GM12878 (cell line): ENCODE data around the gene FOXL1. TPM values are rescaled to one million over a fixed set of nuclear protein-coding genes. Genes with fewer than 3 reads are reported as not detected.

Experiments
- ATAC-seq: fragments of 200-7000 bp; cut with Tn5 transposase; 3 replicates; pipeline ENCODE4 v1.9.1; 2020; ENCODE audit warnings: mild to moderate bottlenecking, moderate library complexity
- BruUV-seq: library from RNA; stranded (reverse); fragments of 400-500 nt; replicated peaks from 2 replicates; lab custom pipeline; 2021; lab: Mats Ljungman, UMichigan
- CTCF ChIA-PET: fragments of 300-600 bp; sonication (Branson Sonifier 250); formaldehyde crosslinking; extraction: SDS; loops from one replicate; lab custom pipeline; 2021; ENCODE audit warnings: inconsistent platforms; lab: Yijun Ruan, JAX
- POLR2A ChIA-PET: fragments of 350-600 bp; formaldehyde crosslinking; extraction: SDS; loops from one replicate; lab custom pipeline; 2021; ENCODE audit warnings: inconsistent platforms; lab: Charles Lee
- RAD21 ChIA-PET: fragments of 300-600 bp; sonication (Branson Sonifier 250); formaldehyde crosslinking; loops from one replicate; lab custom pipeline; 2023; ENCODE audit warnings: antibody characterized with exemption; ENCODE audit not compliant: unreplicated experiment; lab: Charles Lee
- SMC1A ChIA-PET: fragments of 300-600 bp; sonication (Branson Sonifier 250); formaldehyde crosslinking; loops from one replicate; lab custom pipeline; 2023; ENCODE audit not compliant: unreplicated experiment, uncharacterized antibody; lab: Charles Lee
- DNase-seq: peaks from one replicate; pipeline ENCODE4 v3.0.0-alpha.2; 2011; ENCODE audit warnings: low read depth, low spot score
- FAIRE-seq: peaks from 3 replicates; lab custom pipeline; 2011; peaks lifted over from hg19 to GRCh38; lab: Jason Lieb, UNC
- H2AFZ ChIP-seq: 2 replicates; pipeline ENCODE4 v1.6.0; 2011; ENCODE audit warnings: low read depth, low read length, control low read depth; ENCODE audit not compliant: control insufficient read depth
- H3K27ac ChIP-seq: 2 replicates; pipeline ENCODE4 v1.5.1; 2011; ENCODE audit warnings: control low read depth; ENCODE audit not compliant: control insufficient read depth, insufficient read depth
- H3K27me3 ChIP-seq, 2 experiments: replicated peaks in 1 of 2; 2 replicates each; pipeline versions ENCODE4 v1.6.0 to v1.6.1; 2011; ENCODE audit warnings: low read length in 1 of 2; ENCODE audit not compliant: control insufficient read depth in 2 of 2, insufficient read depth in 2 of 2
- H3K36me3 ChIP-seq, 2 experiments: 2 replicates each; pipeline ENCODE4 v1.5.1; 2011; ENCODE audit warnings: low read length in 1 of 2; ENCODE audit not compliant: control insufficient read depth in 2 of 2, insufficient read depth in 2 of 2
- H3K4me1 ChIP-seq: 2 replicates; pipeline ENCODE4 v1.6.1; 2011; ENCODE audit warnings: mild to moderate bottlenecking, low read length, moderate library complexity, mixed read lengths; ENCODE audit not compliant: control insufficient read depth, insufficient read depth
- H3K4me2 ChIP-seq: 2 replicates; pipeline ENCODE4 v1.6.0; 2011; ENCODE audit warnings: control low read depth; ENCODE audit not compliant: control insufficient read depth, insufficient read depth
- H3K4me3 ChIP-seq: fragments of 200-600 bp; sonication (generic); 2 replicates; pipeline ENCODE4 v1.5.1; 2016
- H3K79me2 ChIP-seq: 2 replicates; pipeline ENCODE4 v1.6.0; 2011; ENCODE audit warnings: low read length; ENCODE audit not compliant: control insufficient read depth, insufficient read depth
- H3K9ac ChIP-seq: 2 replicates; pipeline ENCODE4 v1.8.0; 2011; ENCODE audit warnings: low read length, control low read depth, mixed read lengths; ENCODE audit not compliant: control insufficient read depth, insufficient read depth
- H3K9me3 ChIP-seq: replicated peaks from 3 replicates; pipeline ENCODE4 v1.5.1; 2011; ENCODE audit warnings: mild to moderate bottlenecking, low read length; ENCODE audit not compliant: control insufficient read depth, insufficient read depth
- H4K20me1 ChIP-seq: 2 replicates; pipeline ENCODE4 v1.6.0; 2011; ENCODE audit not compliant: control insufficient read depth, insufficient read depth
- ATF2 ChIP-seq: IDR thresholded peaks from 2 replicates; pipeline ENCODE4 v1.6.1; 2012; ENCODE audit warnings: low read length, inconsistent platforms
- CEBPZ ChIP-seq: fragments of 150-350 bp; IDR thresholded peaks from 2 replicates; pipeline ENCODE4 v1.6.1; 2016; ENCODE audit warnings: low read depth, low read length
- CHD4 ChIP-seq: fragments of 200-600 bp; sonication (generic); IDR thresholded peaks from 2 replicates; pipeline ENCODE4 v1.6.1; 2016; ENCODE audit warnings: mild to moderate bottlenecking
- EED ChIP-seq: sonication (generic); IDR thresholded peaks from 2 replicates; pipeline ENCODE4 v1.6.1; 2016; ENCODE audit warnings: antibody characterized with exemption, low read depth
- GATAD2B ChIP-seq: fragments of 450-650 bp; conservative IDR thresholded peaks from 2 replicates; pipeline ENCODE4 v1.6.1; 2017; ENCODE audit warnings: low read depth, mild to moderate bottlenecking, moderate library complexity
- HDAC2 ChIP-seq: fragments of 200-600 bp; sonication (generic); IDR thresholded peaks from 2 replicates; pipeline ENCODE4 v1.6.1; 2017
- JUND ChIP-seq: IDR thresholded peaks from 2 replicates; pipeline ENCODE4 v1.6.1; 2012; ENCODE audit warnings: low read depth, mild to moderate bottlenecking, low read length, improper control_type of control experiment, moderate library complexity
- MEF2A ChIP-seq: IDR thresholded peaks from 2 replicates; pipeline ENCODE4 v1.6.1; 2011; ENCODE audit warnings: low read depth, mild to moderate bottlenecking, low read length, moderate library complexity; ENCODE audit not compliant: insufficient read depth
- MLLT1 ChIP-seq: fragments of 450-650 bp; IDR thresholded peaks from 2 replicates; pipeline ENCODE4 v1.6.1; 2016; ENCODE audit warnings: mild to moderate bottlenecking
- NRF1 ChIP-seq: conservative IDR thresholded peaks from 2 replicates; pipeline ENCODE4 v1.6.1; 2011; ENCODE audit warnings: mild to moderate bottlenecking, low read depth, low read length, improper control_type of control experiment
- SUZ12 ChIP-seq: fragments of 200-600 bp; sonication (generic); IDR thresholded peaks from one replicate; pipeline ENCODE4 v1.6.1; 2018; ENCODE audit warnings: antibody characterized with exemption, mild to moderate bottlenecking; ENCODE audit not compliant: unreplicated experiment
- YY1 ChIP-seq: IDR thresholded peaks from 2 replicates; pipeline ENCODE4 v1.6.1; 2011; ENCODE audit warnings: low read depth, mild to moderate bottlenecking, low read length
- ZSCAN29 ChIP-seq: fragments of 450-650 bp; IDR thresholded peaks from 2 replicates; pipeline ENCODE4 v1.6.1; 2017; ENCODE audit warnings: mild to moderate bottlenecking, moderate library complexity
- WGBS: methylation state at CpG from one replicate; pipeline ENCODE4 v1.1.6; 2016; ENCODE audit warnings: low lambda C conversion rate; ENCODE audit not compliant: insufficient replicate concordance, insufficient coverage; ENCODE audit errors: missing lambda C conversion rate; 5-methylcytosine and 5-hydroxymethylcytosine counted together
- in situ Hi-C: fragments of 300-500 bp; cut with MboI; formaldehyde crosslinking; loops from 9 replicates; pipeline ENCODE4 v1.14.3; 2018; ENCODE audit warnings: mixed read lengths
- intact Hi-C: fragments of 100-400 bp; cut with micrococcal nuclease; formaldehyde crosslinking; loops from one replicate; pipeline ENCODE4 v1.14.2; 2022; ENCODE audit not compliant: unreplicated experiment
- polyA plus RNA-seq, 11 experiments: library from polyadenylated mRNA; depleted of rRNA in 4 of 11; unstranded in 6 of 11; stranded (reverse) in 5 of 11; fragments of >200 nt; fragmentation: Nextera tagmentation in 4 of 11; fragmentation: Illumina TruSeq in 1 of 11; extraction: Ambion mirVana in 4 of 11; extraction: Trizol in 1 of 11; gene quantifications; 1 replicate in 1 of 11; 2 replicates in 10 of 11; pipeline versions ENCODE4 v1.2.1 to v1.2.3, GENCODE V29; 2011 to 2016; ENCODE audit warnings: inconsistent platforms in 2 of 11, missing spikeins in 2 of 11, low read depth in 1 of 11
- total RNA-seq, 4 experiments: library from RNA; depleted of rRNA in 3 of 4; stranded (reverse); fragments of >200 nt in 3 of 4; fragmentation: Illumina TruSeq in 1 of 4; extraction: Trizol in 1 of 4; gene quantifications; 2 replicates each; pipeline versions ENCODE4 v1.2.1 to v1.2.3, GENCODE V29; 2013 to 2021

FOXL1 gene
- total and polyA plus RNA-seq, 10 of the 15 experiments (the other 5 are each of a cell fraction or from before 2014, with no cell fraction given), result 0.05 TPM; not detected in 9

GRCh38 chr16:86545954-86546637 is 32.3 kb upstream of the FOXL1 start:
- BruUV-seq, result no TSS peak
- SMC1A ChIA-PET, result no interaction called here
- peaks cover 4 to 10% of the 10 kb centered on the region in 2 experiments for H3K36me3 ChIP-seq

GRCh38 chr16:86546638-86547013 is 31.7 kb upstream of the FOXL1 start:
- ATAC-seq (no peak), DNase-seq (no peak), FAIRE-seq (no peak)
- Histone ChIP-seq H3K27ac (no peak overlapping the region), H3K9me3 (no peaks in the 10 kb centered on the region), H3K4me2 (no peak overlapping the region), H3K4me3 (no peak overlapping the region), H3K9ac (no peak overlapping the region), H2AFZ (no peak overlapping the region), H3K4me1 (no peaks in the 10 kb centered on the region), H4K20me1 (no peaks in the 10 kb centered on the region), H3K79me2 (no peaks in the 10 kb centered on the region), H3K27me3 (no peaks in the 10 kb centered on the region), H3K36me3 (peaks cover 2 to 12% of the 10 kb centered on the region in 2 experiments)
- CTCF ChIA-PET, result no interaction called here
- POLR2A ChIA-PET, result no interaction called here
- 86% methylated on average over 8 of the region's 8 CpGs for WGBS
- SMC1A ChIA-PET, result no interaction called here
- BruUV-seq, result no TSS peak
- in situ Hi-C loops, result no loop called here
- TF ChIP-seq GATAD2B, result no peak
- no peak for TF ChIP-seq HDAC2
- TF ChIP-seq CEBPZ, result no peak
- TF ChIP-seq ZSCAN29, result no peak
- TF ChIP-seq SUZ12, result no peak
- TF ChIP-seq MLLT1, result no peak
- no peak for TF ChIP-seq EED
- TF ChIP-seq CHD4, result no peak
- no peak for TF ChIP-seq ATF2
- no peak for TF ChIP-seq NRF1
- TF ChIP-seq JUND, result no peak
- intact Hi-C loops, result no loop called here
- RAD21 ChIA-PET, result no interaction called here

More at GRCh38 chr16:86545954-86546637, 32.3 kb upstream of the FOXL1 start:
- ChIA-PET RAD21 (no interaction called here), CTCF (no interaction called here), POLR2A (no interaction called here)
- H3K27me3 ChIP-seq, result no peaks in the 10 kb centered on the region
- no peaks in the 10 kb centered on the region for H3K79me2 ChIP-seq
- ATAC-seq (no peak), DNase-seq (no peak), FAIRE-seq (no peak)
- 95% methylated on average over 19 of the region's 19 CpGs for WGBS
- H3K9me3 ChIP-seq, result no peaks in the 10 kb centered on the region
- in situ Hi-C loops (no loop called here), intact Hi-C loops (no loop called here)
- TF ChIP-seq MEF2A, result no peak
- TF ChIP-seq YY1, result no peak
- no peak overlapping the region for H3K4me2 ChIP-seq
- H3K4me1 ChIP-seq, result no peaks in the 10 kb centered on the region
- H2AFZ ChIP-seq, result no peak overlapping the region
- no peaks in the 10 kb centered on the region for H4K20me1 ChIP-seq
- no peak overlapping the region for H3K9ac ChIP-seq
- no peak overlapping the region for H3K4me3 ChIP-seq
- no peak overlapping the region for H3K27ac ChIP-seq
